NCI-H1436 (cell line): ENCODE measurements around the gene GFOD2.
"Not testable (repeated sequence)": the region's sequence is repeated elsewhere in the genome, so short reads cannot be mapped to it uniquely, and the experiment has no call there.

Experiments
- DNase-seq: peaks from one replicate; lab custom pipeline; 2025; lab: John Stamatoyannopoulos, UW

The GFOD2 gene

DNA sequence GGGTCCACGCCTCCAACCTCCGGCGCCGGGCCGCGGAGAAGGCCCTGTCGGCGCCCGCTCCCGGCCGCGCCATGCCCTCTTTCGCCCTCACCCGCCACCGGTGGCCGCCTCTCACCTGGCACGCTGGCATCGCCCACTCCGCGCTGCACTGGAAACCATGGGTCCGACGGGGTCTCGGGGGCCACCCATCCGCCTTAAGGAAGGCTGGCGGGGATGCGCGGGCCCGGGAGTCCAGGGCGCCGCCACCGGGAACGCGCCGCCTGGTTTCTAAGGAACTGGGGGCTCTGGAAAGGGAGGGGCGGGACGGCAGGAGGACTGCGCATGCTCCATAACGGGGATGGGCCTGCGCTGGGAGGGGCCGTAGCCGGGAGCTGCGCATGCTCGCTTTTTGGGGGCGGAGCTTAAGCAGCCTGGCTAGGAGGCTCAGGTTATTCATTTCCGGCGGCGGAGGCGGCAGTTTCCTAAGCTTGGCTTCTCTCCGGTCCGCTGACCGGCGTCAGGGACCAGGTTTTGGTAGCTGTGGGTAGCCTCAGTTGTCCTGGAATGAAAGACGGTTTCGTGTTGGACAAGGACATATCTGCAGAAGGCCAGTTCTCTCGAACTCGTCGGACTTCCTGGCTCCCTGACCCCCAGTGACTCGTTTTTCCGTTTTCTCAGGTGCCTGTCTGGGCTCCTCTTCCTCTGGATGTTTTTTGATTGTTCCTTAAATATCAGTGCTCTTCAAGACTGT lies at the start of gene GFOD2:
GFOD2 (minus strand) TSS at position 269 of the 730 bp plus-strand sequence. CDS start 33,601 bp downstream, outside the sequence.
- peak; percentile 94 for DNase-seq

DNA sequence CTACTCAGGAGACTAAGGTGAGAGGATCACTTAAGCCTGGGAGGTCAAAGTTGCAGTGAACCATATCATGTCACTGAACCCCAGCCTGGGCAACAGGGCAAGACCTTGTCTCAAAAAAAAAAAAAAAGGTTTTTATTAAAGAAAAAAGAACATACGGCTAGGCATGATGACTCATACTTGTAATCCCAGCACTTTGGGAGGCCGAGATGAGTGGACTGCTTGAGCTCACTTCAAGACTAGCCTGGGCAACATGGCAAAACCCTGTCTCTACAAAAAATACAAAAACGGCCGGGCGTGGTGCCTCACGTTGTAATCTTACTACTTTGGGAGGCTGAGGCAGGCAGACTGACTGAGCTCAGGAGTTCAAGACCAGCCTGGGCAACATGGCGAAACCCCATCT lies 48.8 kb upstream of the GFOD2 start:
- DNase-seq = no peak

DNA sequence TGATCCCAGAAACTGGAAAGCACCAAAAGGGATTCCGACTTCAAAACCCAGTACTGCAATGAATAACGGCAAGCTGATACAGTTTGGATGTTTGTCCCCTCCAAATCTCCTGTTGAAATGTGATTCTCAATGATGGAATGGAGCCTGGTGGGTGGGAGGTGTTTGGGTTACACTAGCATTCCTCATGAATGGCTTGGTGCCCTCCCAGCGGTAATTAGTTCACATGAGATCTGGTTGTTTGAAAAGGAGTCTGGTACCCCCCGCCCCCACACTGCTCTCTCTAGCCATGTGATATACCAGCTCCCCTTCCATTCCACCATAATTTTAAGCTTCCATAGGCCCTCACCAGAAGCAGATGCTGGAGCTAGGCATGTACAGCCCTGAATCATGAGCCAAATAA lies 47.2 kb upstream of the GFOD2 start:
- no peak for DNase-seq

- no peak for DNase-seq
Measured at GRCh38 chr16:67764158-67764667, 45.1 kb upstream of the GFOD2 start.

- no peak for DNase-seq
Measured at GRCh38 chr16:67763066-67763465, 44.0 kb upstream of the GFOD2 start.

DNA sequence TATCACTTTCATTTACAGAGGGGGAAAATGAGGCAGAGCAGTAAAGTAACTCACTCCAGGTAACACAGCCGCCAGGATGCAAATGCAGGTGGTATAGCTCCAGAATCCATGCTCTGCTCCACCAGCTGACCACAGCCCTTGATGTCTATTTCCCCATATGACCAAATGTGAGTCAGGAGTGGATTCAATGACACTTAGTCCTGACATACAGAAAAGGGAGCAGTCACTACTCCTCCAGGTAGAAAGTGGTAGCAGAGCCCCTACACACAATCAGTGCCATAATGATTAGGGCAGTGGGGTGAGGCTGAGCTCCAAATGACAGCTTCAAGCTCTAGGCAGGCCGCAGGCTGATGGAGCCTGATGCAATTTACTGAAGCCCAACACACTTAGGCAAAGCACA lies 43.3 kb upstream of the GFOD2 start:
- DNase-seq = no peak

GRCh38 chr16:67761924-67762323 lies 42.8 kb upstream of the GFOD2 start:
- no peak for DNase-seq

DNA sequence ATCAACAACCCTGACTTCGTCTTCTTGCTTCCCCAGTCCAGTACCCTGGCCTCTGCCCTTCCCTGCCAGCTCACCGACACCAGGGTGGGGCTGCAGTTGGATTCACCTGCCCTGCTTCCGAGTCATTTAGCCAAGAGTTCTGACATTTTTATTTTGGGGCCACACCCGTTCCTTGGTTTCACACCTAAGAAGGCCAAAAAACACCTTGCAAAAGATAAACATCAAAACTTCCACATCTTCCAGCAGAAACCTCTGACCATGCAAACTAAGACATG lies 41.8 kb upstream of the GFOD2 start:
- no peak for DNase-seq

GRCh38 chr16:67760206-67760955 lies 41.3 kb upstream of the GFOD2 start:
- DNase-seq = no peak

GRCh38 chr16:67758966-67759365 lies 39.9 kb upstream of the GFOD2 start:
- DNase-seq = no peak

GRCh38 chr16:67758006-67758405 lies 38.9 kb upstream of the GFOD2 start:
- no peak for DNase-seq

DNA sequence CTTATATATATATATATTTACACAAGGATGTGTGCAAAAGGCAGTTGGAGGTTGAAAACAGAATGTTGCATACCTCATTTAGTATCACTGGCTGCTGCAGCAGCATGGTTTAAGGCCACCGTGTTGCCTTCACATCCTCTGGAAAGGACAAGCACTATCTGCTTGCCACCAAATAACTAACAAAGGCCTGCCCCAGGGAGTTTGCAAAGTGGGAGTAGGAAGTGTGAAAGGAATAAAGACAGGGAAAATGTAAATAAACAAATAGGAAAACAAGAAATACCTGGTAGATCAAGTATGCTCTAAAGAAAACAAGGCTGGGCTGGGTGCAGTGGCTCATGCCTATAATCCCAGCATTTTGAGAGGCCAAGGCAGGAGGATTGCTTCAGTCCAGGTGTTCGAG lies 33.5 kb upstream of the GFOD2 start:
- no peak for DNase-seq

- DNase-seq = not testable (repeated sequence)
Measured at GRCh38 chr16:67751331-67751730, 32.2 kb upstream of the GFOD2 start.

DNA sequence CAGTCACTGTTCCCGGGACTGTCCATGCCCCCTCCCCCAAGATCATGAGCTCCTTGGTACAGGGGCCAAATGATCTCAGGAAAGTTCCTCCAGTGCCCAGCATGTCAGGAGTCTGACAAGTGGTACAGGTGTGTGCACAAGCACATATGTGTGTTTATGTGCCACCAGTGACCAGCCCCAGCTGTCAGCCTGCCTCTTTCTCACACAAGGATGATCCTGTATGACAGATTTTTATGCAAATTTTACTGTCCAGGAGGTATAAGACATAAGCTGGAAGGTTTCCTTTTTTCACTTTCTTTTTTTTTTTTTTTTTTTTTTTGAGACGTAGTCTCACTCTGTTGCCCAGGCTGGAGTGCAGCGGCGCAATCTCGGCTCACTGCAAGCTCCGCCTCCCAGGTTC lies 31.4 kb upstream of the GFOD2 start:
- DNase-seq = no peak

GRCh38 chr16:67749436-67750078 lies 30.4 kb upstream of the GFOD2 start:
- no peak for DNase-seq

- DNase-seq = no peak
Measured at GRCh38 chr16:67748834-67749233, 29.7 kb upstream of the GFOD2 start.

DNA sequence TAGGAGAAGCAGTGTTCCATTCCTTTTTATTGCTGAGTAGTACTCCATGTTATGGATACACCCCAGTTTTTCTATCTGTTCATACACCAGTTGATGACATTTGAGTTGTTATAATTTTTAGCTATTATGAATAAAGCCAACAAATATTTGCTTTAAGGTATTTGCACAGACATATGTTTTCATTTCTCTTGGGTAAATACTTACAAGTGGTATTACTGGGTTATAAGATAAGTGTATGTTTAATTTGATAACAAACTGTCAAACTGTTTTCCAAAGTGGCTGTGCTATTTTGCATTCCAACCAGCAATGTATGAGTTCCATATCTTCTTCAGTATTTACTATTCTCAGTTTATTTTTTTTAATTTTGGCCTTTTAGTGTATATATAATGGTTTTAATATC lies 27.7 kb upstream of the GFOD2 start:
- DNase-seq = no peak

- DNase-seq = no peak
Measured at GRCh38 chr16:67741118-67741517, 22.0 kb upstream of the GFOD2 start.

DNA sequence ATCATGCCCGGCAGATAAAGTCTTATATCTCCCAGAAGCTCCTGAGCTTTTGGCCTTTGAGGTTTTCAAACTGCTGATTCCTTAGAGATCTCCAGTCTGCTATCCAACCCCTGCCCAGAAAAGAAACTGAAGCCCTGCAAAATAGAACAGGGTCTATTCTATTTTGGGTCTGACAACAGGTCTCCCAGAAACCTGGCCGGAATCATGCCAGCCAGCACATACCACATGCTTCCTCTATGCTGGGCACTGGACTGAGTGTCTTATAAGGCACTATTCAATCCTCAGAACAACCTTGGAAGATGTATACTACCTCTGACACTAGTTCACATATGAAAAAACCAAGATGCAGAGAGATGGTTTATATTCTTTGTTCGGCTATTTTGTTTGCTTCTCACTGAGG lies 21.3 kb upstream of the GFOD2 start:
- DNase-seq = no peak

DNA sequence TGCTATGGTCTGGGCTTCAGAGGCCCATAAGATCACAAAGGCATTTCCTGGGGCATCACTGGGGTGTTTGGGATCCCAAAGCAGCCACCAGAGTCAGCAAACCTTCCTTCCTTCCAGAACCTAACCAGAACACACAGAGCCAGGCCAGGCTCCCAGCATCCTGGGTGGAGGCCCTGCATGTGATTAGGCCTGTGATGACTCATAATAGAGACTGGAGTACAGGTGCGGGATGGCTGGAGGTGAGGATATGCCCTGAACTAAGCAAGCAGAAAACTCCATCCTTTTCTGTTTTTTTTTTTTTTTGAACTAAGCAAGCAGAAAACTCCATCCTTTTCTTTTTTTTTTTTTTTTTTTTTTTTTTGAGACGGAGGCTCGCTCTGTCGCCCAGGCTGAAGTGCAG lies 17.7 kb upstream of the GFOD2 start:
- no peak for DNase-seq

DNA sequence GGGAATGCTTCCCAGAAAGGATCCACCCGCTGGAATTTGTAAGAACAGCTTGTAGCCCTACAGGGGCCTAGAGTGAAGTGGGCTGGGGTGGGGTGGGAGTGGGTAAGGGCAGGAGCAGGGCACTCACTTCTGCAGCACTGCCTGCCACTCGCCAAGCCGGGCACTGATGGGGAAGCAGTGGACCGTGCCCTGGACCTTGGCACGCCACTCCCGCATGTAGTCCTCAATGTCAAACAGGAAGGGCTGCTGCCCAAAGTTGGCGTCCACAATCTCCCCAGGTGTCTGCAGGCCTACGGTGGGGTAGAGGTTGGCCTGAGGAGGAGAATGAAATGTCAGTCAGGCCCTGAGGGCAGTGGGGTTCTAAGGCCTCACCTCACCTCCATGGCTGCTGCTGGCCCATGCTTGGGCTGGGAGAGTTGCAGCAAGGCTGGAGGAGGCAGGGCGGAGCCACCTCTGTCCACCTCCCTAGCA lies 15.7 kb upstream of the GFOD2 start:
- no peak for DNase-seq

GRCh38 chr16:67733734-67734470 lies 14.8 kb upstream of the GFOD2 start:
- DNase-seq = no peak
